ENCODE data around the gene FHIT. TPM values are rescaled to one million over a fixed set of nuclear protein-coding genes. Genes with fewer than 3 reads are reported as not detected.

FHIT gene
- total RNA-seq, 1 experiment from 2014 or later, result 20.1 TPM

- DNase-seq (ENCODE audit: unreplicated experiment), result no peak
- Mint-ChIP-seq H3K27ac (ENCODE audit: low read depth, unreplicated experiment) (no peak overlapping the region), H3K4me1 (ENCODE audit: insufficient read depth, unreplicated experiment) (no peaks in the 10 kb centered on the region), H3K36me3 (ENCODE audit: insufficient read depth, unreplicated experiment) (no peaks in the 10 kb centered on the region), H3K4me3 (ENCODE audit: unreplicated experiment) (no peak overlapping the region), H3K27me3 (ENCODE audit: insufficient read depth, unreplicated experiment) (no peaks in the 10 kb centered on the region), H3K9me3 (ENCODE audit: unreplicated experiment) (no peaks in the 10 kb centered on the region)
- CTCF ChIA-PET, result no interaction called here
- BruUV-seq (replicated peaks), result no TSS peak
- intact Hi-C loops (cut with micrococcal nuclease), result no loop called here
- POLR2A ChIA-PET, result no interaction called here
- no peak for TF ChIP-seq CTCF (IDR thresholded peaks at IDR 0.05; ENCODE audit: unreplicated experiment)
Measured at GRCh38 chr3:59788133-59788532, 1463.1 kb downstream of the FHIT start.

GRCh38 chr3:59786374-59786773, 1464.9 kb downstream of the FHIT start:
- no peak overlapping the region for H3K4me3 Mint-ChIP-seq (ENCODE audit: unreplicated experiment)
- no peaks in the 10 kb centered on the region for H3K9me3 Mint-ChIP-seq (ENCODE audit: unreplicated experiment)
- H3K36me3 Mint-ChIP-seq (ENCODE audit: insufficient read depth, unreplicated experiment), result no peaks in the 10 kb centered on the region
- BruUV-seq (replicated peaks), result no TSS peak
- intact Hi-C loops (cut with micrococcal nuclease), result no loop called here
- ChIA-PET POLR2A (no interaction called here), CTCF (no interaction called here)
- no peak overlapping the region for H3K27ac Mint-ChIP-seq (ENCODE audit: low read depth, unreplicated experiment)
- no peak for DNase-seq (ENCODE audit: unreplicated experiment)
- no peaks in the 10 kb centered on the region for H3K27me3 Mint-ChIP-seq (ENCODE audit: insufficient read depth, unreplicated experiment)
- H3K4me1 Mint-ChIP-seq (ENCODE audit: insufficient read depth, unreplicated experiment), result no peaks in the 10 kb centered on the region
- no peak for TF ChIP-seq CTCF (IDR thresholded peaks at IDR 0.05; ENCODE audit: unreplicated experiment)

- H3K27ac Mint-ChIP-seq (ENCODE audit: low read depth, unreplicated experiment), result no peak overlapping the region
- H3K4me1 Mint-ChIP-seq (ENCODE audit: insufficient read depth, unreplicated experiment), result no peaks in the 10 kb centered on the region
- H3K27me3 Mint-ChIP-seq (ENCODE audit: insufficient read depth, unreplicated experiment), result no peaks in the 10 kb centered on the region
- intact Hi-C loops (cut with micrococcal nuclease), result no loop called here
- TF ChIP-seq CTCF (IDR thresholded peaks at IDR 0.05; ENCODE audit: unreplicated experiment), result no peak
- ChIA-PET CTCF (no interaction called here), POLR2A (no interaction called here)
- no peaks in the 10 kb centered on the region for H3K9me3 Mint-ChIP-seq (ENCODE audit: unreplicated experiment)
- H3K36me3 Mint-ChIP-seq (ENCODE audit: insufficient read depth, unreplicated experiment), result no peaks in the 10 kb centered on the region
- H3K4me3 Mint-ChIP-seq (ENCODE audit: unreplicated experiment), result no peak overlapping the region
- no TSS peak for BruUV-seq (replicated peaks)
- no peak for DNase-seq (ENCODE audit: unreplicated experiment)
Measured at GRCh38 chr3:59784164-59784563, 1467.1 kb downstream of the FHIT start.

- Mint-ChIP-seq H3K36me3 (ENCODE audit: insufficient read depth, unreplicated experiment) (no peaks in the 10 kb centered on the region), H3K27me3 (ENCODE audit: insufficient read depth, unreplicated experiment) (no peaks in the 10 kb centered on the region), H3K27ac (ENCODE audit: low read depth, unreplicated experiment) (no peak overlapping the region), H3K4me1 (ENCODE audit: insufficient read depth, unreplicated experiment) (no peaks in the 10 kb centered on the region), H3K4me3 (ENCODE audit: unreplicated experiment) (no peak overlapping the region), H3K9me3 (ENCODE audit: unreplicated experiment) (no peaks in the 10 kb centered on the region)
- BruUV-seq (replicated peaks), result no TSS peak
- ChIA-PET CTCF (interaction anchor here (0.6 kb wide), 1 partner anchor 73 kb away, joined by 3 read pairs; no protein-coding TSS in a partner anchor), POLR2A (no interaction called here)
- intact Hi-C loops (cut with micrococcal nuclease), result no loop called here
- TF ChIP-seq CTCF (IDR thresholded peaks at IDR 0.05; ENCODE audit: unreplicated experiment), result no peak
- no peak for DNase-seq (ENCODE audit: unreplicated experiment)
Measured at GRCh38 chr3:59783468-59783988, 1467.7 kb downstream of the FHIT start.

All from MCF 10A (cell line).